ENCODE results near the gene ATR.

Gene ATR

GRCh38 chr3:142459096-142459495 lies 119.4 kb downstream of the ATR start:
- TF ChIP-seq GATA3 (IDR thresholded peaks at IDR 0.05; ENCODE audit: low read depth, low read length): no peak
- no peak for TF ChIP-seq GATA2 (IDR thresholded peaks at IDR 0.05; ENCODE audit: low read depth, low read length)

- TF ChIP-seq GATA3 (IDR thresholded peaks at IDR 0.05; ENCODE audit: low read depth, low read length) (no peak), GATA2 (IDR thresholded peaks at IDR 0.05; ENCODE audit: low read depth, low read length) (no peak)
Measured at GRCh38 chr3:142450881-142451280, 127.7 kb downstream of the ATR start.

DNA sequence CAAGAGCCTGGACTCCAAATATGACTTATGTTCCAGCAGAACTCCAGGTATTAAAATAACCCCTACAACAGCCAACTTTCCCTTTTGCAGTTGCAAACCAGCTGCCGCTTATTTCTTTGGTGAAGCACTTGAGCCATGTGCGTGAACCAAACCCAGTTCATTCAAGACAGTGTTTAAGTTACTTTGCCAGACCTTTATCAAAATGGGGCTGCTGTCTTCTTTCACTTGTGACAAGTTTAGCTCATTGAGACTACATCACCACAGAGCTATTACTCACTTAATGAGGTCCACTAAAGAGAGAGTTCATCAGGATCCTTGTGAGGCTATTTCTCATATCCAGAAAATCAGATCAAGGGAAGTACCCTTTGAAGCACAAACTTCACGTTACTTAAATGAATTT lies 128.3 kb downstream of the ATR start:
- TF ChIP-seq GATA3 (IDR thresholded peaks at IDR 0.05; ENCODE audit: low read depth, low read length) (no peak), GATA2 (IDR thresholded peaks at IDR 0.05; ENCODE audit: low read depth, low read length) (no peak)

GRCh38 chr3:142447852-142448823 lies 130.4 kb downstream of the ATR start, which contains the start of gene XRN1:
Gene XRN1, minus strand, starts transcription at chr3:142448037. Its CDS starts 93 bp downstream, at chr3:142447944.
- no peak for TF ChIP-seq GATA2 (IDR thresholded peaks at IDR 0.05; ENCODE audit: low read depth, low read length)
- no peak for TF ChIP-seq GATA3 (IDR thresholded peaks at IDR 0.05; ENCODE audit: low read depth, low read length)

- TF ChIP-seq GATA3 (IDR thresholded peaks at IDR 0.05; ENCODE audit: low read depth, low read length) (no peak), GATA2 (IDR thresholded peaks at IDR 0.05; ENCODE audit: low read depth, low read length) (no peak)
Measured at GRCh38 chr3:142447301-142447851, 131.2 kb downstream of the ATR start.

DNA sequence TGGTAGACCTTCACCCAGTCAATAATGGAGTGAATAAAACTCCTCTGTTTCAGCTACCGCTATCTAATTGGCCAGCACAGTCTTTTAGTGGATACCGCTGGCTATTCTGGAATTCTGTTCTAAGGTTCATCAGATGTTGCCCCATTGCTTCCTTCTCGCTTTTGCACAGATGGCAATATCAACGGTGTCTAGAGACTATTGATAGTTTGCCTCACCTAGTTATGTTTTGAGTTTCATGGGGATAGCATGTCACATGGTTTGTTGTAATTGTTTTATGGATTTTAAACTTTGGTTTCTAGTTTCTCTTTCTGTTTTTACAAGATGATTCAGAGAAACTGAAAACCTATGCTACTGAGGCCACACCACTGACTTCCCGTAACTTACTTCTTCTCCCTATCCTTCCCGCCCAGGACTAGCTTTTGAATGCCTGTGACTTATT lies 132.7 kb downstream of the ATR start:
- TF ChIP-seq GATA2 (IDR thresholded peaks at IDR 0.05; ENCODE audit: low read depth, low read length) (no peak), GATA3 (IDR thresholded peaks at IDR 0.05; ENCODE audit: low read depth, low read length) (no peak)

DNA sequence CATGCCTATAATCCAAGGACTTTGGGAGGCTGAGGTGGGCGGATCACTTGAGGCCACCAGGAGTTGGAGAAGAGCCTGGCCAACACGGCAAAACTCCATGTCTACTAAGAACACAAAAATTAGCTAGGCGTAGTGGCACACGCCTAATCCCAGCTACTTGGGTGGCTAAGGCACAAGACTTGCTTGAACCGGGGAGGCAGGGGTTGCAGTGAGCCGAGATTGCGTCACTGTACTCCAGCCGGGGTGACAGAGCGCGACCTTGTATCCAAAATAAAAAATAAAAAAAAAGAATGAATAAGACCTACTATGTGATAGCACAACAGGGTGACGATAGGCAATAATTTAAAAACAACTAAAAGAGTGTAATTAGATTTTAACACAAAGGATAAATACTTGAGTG lies 134.2 kb downstream of the ATR start:
- TF ChIP-seq GATA2 (IDR thresholded peaks at IDR 0.05; ENCODE audit: low read depth, low read length) (no peak), GATA3 (IDR thresholded peaks at IDR 0.05; ENCODE audit: low read depth, low read length) (no peak)

- TF ChIP-seq GATA3 (IDR thresholded peaks at IDR 0.05; ENCODE audit: low read depth, low read length) (no peak), GATA2 (IDR thresholded peaks at IDR 0.05; ENCODE audit: low read depth, low read length) (no peak)
Measured at GRCh38 chr3:142436951-142437585, 141.5 kb downstream of the ATR start.

DNA sequence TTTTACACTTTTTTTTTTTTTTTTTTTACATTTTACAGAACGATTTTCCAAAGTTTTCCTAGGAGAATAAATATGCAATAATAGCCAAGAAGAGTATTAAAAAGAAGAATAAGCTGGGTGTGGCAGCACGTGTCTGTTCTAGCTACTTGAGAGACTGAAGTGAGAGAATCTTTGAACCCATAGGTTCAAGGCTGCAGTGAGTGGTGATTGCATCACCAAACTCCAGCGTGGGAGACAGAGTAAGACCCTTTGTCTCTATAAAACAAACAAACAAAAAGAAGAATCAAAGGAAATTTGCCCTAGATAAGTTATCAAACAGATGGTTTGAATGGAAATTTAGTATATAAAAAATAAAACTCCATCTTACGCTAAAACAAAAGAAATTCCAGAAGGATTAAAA lies 144.0 kb downstream of the ATR start:
- TF ChIP-seq GATA3 (IDR thresholded peaks at IDR 0.05; ENCODE audit: low read depth, low read length): no peak
- no peak for TF ChIP-seq GATA2 (IDR thresholded peaks at IDR 0.05; ENCODE audit: low read depth, low read length)

DNA sequence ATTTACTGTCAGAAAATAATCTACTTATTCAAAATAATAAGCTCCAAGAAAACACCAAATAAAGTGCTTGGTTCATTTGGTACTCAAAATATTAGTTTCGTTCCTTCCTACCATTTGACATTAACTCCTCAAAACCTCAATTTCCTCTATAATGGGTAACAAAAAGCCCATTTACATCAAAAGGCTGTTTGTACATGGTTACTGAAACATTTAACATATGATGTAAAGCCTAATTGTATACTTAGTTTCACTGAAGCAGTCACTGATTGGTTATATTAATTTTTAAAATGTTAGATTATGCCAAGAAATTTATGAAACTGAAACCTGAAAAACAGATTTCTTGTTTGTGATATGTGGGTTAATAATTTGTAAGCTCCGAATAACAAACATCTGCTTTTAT lies 145.4 kb downstream of the ATR start:
- no peak for TF ChIP-seq GATA2 (IDR thresholded peaks at IDR 0.05; ENCODE audit: low read depth, low read length)
- TF ChIP-seq GATA3 (IDR thresholded peaks at IDR 0.05; ENCODE audit: low read depth, low read length): no peak

- TF ChIP-seq GATA3 (IDR thresholded peaks at IDR 0.05; ENCODE audit: low read depth, low read length): no peak
- no peak for TF ChIP-seq GATA2 (IDR thresholded peaks at IDR 0.05; ENCODE audit: low read depth, low read length)
Measured at GRCh38 chr3:142429582-142429981, 149.0 kb downstream of the ATR start.

- no peak for TF ChIP-seq GATA2 (IDR thresholded peaks at IDR 0.05; ENCODE audit: low read depth, low read length)
- TF ChIP-seq GATA3 (IDR thresholded peaks at IDR 0.05; ENCODE audit: low read depth, low read length): no peak
Measured at GRCh38 chr3:142424754-142425153, 153.8 kb downstream of the ATR start.

GRCh38 chr3:142418926-142419592 lies 159.5 kb downstream of the ATR start:
- TF ChIP-seq GATA3 (IDR thresholded peaks at IDR 0.05; ENCODE audit: low read depth, low read length) (no peak), GATA2 (IDR thresholded peaks at IDR 0.05; ENCODE audit: low read depth, low read length) (no peak)

DNA sequence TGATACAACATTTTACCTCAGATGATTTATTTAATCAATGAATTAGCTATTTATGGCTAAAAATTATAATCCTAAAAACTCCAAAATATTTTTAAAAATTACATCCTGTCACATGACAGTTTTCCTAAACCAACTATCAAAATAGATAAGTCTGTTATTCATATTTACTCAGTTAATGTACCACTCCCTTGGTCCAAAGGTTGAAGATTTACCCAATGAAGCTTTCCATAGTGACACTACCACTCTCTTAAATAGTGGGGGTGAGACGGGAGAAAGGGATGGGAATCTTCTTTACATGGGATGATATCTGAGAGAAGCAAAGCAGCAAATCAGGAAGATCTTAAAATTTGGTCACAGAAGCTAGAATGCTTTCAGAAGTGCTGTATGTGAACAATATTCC lies 161.2 kb downstream of the ATR start:
- TF ChIP-seq GATA3 (IDR thresholded peaks at IDR 0.05; ENCODE audit: low read depth, low read length) (no peak), GATA2 (IDR thresholded peaks at IDR 0.05; ENCODE audit: low read depth, low read length) (no peak)
